ENCODE measurements around the gene MRPS26.
"Not testable (repeated sequence)": the region's sequence is repeated elsewhere in the genome, so short reads cannot be mapped to it uniquely, and the experiment has no call there.

The MRPS26 gene

GRCh38 chr20:3043322-3043721 lies 2.5 kb upstream of the MRPS26 start, which contains the start of gene GNRH2:
GNRH2 (plus strand) TSS chr20:3043622; CDS start chr20:3044415, 793 bp downstream.
- DNase-seq, result no peak

- DNase-seq, result no peak
Measured at GRCh38 chr20:3044336-3044965, 1.4 kb upstream of the MRPS26 start.

GRCh38 chr20:3045042-3045815 lies 623 bp upstream of the MRPS26 start:
- DNase-seq, result peak; percentile 77

GRCh38 chr20:3046677-3047462 lies 1.0 kb downstream of the MRPS26 start:
- DNase-seq, result peak; percentile 63

GRCh38 chr20:3047486-3048419 lies 1.9 kb downstream of the MRPS26 start:
- no peak for DNase-seq

- DNase-seq, result no peak
Measured at GRCh38 chr20:3051385-3052019, 5.7 kb downstream of the MRPS26 start.

- no peak for DNase-seq
Measured at GRCh38 chr20:3059489-3059888, 13.6 kb downstream of the MRPS26 start.

- DNase-seq, result not testable (repeated sequence)
Measured at GRCh38 chr20:3064119-3064518, 18.3 kb downstream of the MRPS26 start.

GRCh38 chr20:3067139-3068014 lies 21.5 kb downstream of the MRPS26 start:
- no peak for DNase-seq

- no peak for DNase-seq
Measured at GRCh38 chr20:3068075-3068474, 22.2 kb downstream of the MRPS26 start.

- DNase-seq, result peak; percentile 49
Measured at GRCh38 chr20:3068986-3069900, 23.4 kb downstream of the MRPS26 start.

GRCh38 chr20:3070725-3071124 lies 24.9 kb downstream of the MRPS26 start:
- no peak for DNase-seq

GRCh38 chr20:3071266-3071609 lies 25.4 kb downstream of the MRPS26 start:
- no peak for DNase-seq

GRCh38 chr20:3071610-3072529 lies 26.0 kb downstream of the MRPS26 start, which contains the start of gene OXT:
OXT (plus strand) TSS chr20:3071620; CDS start chr20:3071656, 36 bp downstream.
- DNase-seq, result no peak

- no peak for DNase-seq
Measured at GRCh38 chr20:3072530-3073250, 26.8 kb downstream of the MRPS26 start.

- not testable (repeated sequence) for DNase-seq
Measured at GRCh38 chr20:3073251-3073643, 27.4 kb downstream of the MRPS26 start.

- no peak for DNase-seq
Measured at GRCh38 chr20:3074812-3075211, 29.0 kb downstream of the MRPS26 start.

- DNase-seq, result not testable (repeated sequence)
Measured at GRCh38 chr20:3075315-3075714, 29.5 kb downstream of the MRPS26 start.
